ENCODE data around the gene DAB2.

DAB2 gene

GRCh38 chr5:39422728-39423285, 2.0 kb downstream of the DAB2 start:
- no peak for TF ChIP-seq CTCF (IDR thresholded peaks at IDR 0.05; ENCODE audit: extremely low read depth, missing control alignments)
- DNase-seq (ENCODE audit: low spot score) = no peak

GRCh38 chr5:39422036-39422606, 2.7 kb downstream of the DAB2 start:
- no peak for TF ChIP-seq CTCF (IDR thresholded peaks at IDR 0.05; ENCODE audit: extremely low read depth, missing control alignments)
- DNase-seq (ENCODE audit: low spot score) = no peak

- DNase-seq (ENCODE audit: low spot score) = no peak
These were observed 4.2 kb downstream of the DAB2 start for GRCh38 chr5:39420482-39421145.

GRCh38 chr5:39419796-39420195, 5.0 kb downstream of the DAB2 start:
- no peak for DNase-seq (ENCODE audit: low spot score)
- no peak for TF ChIP-seq CTCF (IDR thresholded peaks at IDR 0.05; ENCODE audit: extremely low read depth, missing control alignments)

More at GRCh38 chr5:39420482-39421145, 4.2 kb downstream of the DAB2 start:
- no peak for TF ChIP-seq CTCF (IDR thresholded peaks at IDR 0.05; ENCODE audit: extremely low read depth, missing control alignments)

- no peak for TF ChIP-seq CTCF (IDR thresholded peaks at IDR 0.05; ENCODE audit: extremely low read depth, missing control alignments)
- no peak for DNase-seq (ENCODE audit: low spot score)
These were observed 6.8 kb downstream of the DAB2 start for GRCh38 chr5:39417979-39418378.

GRCh38 chr5:39415201-39415600, 9.6 kb downstream of the DAB2 start:
- DNase-seq (ENCODE audit: low spot score) = no peak
- TF ChIP-seq CTCF (IDR thresholded peaks at IDR 0.05; ENCODE audit: extremely low read depth, missing control alignments) = no peak

GRCh38 chr5:39414426-39414825, 10.4 kb downstream of the DAB2 start:
- no peak for DNase-seq (ENCODE audit: low spot score)
- no peak for TF ChIP-seq CTCF (IDR thresholded peaks at IDR 0.05; ENCODE audit: extremely low read depth, missing control alignments)

Measured in GM20000 (cell line).